GM21825 (cell line): Measurements from ENCODE around the gene GDF11.
A peak's percentile ranks its signal among the peaks of the same experiment; 100 is the strongest.

ENCODE experiments used
- ATAC-seq: cut with Tn5 transposase; IDR thresholded peaks from one replicate; pipeline ENCODE4 v1.9.1; 2021; ENCODE audit warnings: mild to moderate bottlenecking, moderate library complexity; ENCODE audit not compliant: unreplicated experiment

The GDF11 gene

DNA sequence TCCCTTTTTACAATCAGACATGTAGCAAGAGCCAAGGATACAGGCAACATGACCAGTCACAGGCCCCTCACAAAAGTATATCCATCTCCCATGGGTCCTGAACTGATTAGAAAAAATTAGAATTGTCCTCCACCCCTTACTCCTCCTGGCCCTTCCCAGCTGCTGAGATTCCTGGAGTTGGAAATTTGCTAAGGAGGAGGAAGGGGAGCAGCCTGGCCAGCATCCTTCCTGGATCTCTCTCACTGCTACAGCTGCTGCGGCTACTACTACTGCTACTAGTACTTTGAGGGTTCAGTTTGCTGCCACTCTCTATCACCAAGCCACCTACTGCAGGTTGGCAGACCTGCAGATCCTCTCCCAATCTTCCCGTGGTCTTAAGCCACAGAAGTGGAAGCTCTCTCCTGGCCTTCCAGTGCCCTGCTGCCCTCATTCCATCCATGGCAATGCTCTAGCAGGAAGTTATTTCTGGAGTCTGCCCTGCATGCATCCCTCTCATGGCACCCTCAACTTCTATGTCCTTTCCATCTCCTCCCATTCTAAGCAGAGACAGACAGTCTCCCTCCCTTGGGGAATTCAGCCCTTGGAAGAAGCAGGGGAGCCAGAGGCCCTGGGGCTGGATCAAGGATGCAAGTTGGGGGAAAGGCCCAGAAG lies 36.2 kb upstream of the GDF11 start:
- ATAC-seq = no peak

GRCh38 chr12:55707219-55707671 lies 35.7 kb upstream of the GDF11 start:
- no peak for ATAC-seq

DNA sequence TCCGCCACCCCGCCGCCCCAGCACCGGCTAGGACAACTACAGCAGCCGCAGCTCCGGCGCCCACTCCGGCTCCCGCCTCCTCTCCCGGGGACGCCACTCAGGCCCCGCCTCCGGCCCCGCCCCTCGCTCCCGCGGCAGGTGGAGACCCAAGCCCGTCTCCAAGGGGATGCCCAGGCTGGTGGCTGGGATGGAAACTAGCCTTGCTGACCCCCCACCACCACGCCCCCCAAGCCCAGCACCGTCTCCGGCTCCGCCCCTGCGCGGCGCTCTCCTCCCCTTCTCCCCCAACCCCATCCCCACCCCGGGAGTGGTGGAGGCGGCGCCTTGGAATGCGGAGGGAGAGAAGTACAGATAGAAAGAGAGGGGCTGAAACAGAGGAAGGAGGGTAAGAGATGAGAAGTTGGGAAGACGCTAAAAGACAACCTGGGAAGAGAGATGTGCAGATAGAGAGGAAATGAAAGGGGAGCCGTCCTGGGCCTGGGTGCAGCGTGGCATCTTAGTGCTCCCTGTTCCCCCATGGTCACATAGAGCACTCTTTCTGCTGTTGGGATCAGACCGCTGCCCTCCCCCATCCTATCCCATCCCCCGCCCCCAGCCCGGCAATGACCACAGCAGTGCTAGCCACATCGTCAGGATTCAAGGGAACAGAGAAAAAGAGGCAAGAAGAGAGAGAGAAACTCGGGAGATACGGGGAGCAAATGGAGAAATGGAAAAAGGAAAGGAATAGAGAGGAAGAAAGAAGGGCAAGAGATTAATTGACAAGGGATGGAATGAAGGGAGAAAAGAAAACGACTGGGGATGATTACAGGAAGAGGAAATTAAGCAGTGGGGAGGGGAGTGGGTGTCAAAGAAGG lies 34.9 kb upstream of the GDF11 start, which contains the start of gene ITGA7:
ITGA7 (minus strand) TSS at position 64 of the 854 bp plus-strand sequence. CDS start 222 bp downstream, outside the sequence.
- no peak for ATAC-seq

DNA sequence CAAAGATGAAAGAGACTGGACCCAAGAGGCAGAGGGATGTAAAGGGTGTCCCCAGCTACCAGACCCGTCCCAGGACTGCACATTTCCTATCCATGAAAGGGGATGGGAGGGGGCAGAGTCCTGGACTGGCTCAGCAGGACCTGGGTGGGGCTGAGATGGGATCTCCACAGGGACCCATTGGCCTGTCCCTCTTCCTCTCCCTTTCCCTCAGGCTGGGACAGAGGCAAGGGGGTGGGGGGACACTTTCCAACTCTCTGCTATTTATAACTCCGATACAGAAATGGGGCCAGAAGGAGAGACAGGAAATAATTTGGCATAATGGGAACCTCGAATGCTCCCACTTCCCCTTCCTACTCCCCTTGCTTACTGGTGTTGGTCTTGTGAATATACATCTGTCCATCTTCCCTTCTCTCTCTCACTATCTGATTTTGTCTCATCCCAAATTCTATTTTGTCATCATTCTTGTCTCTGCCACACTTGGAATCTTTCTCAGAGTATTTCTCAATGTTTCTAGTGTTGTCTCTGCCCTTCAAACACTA lies 34.2 kb upstream of the GDF11 start:
- no peak for ATAC-seq

- ATAC-seq = no peak
Observed at GRCh38 chr12:55711786-55712553, 31.0 kb upstream of the GDF11 start.

- no peak for ATAC-seq
Observed at GRCh38 chr12:55712700-55713415, 30.1 kb upstream of the GDF11 start.

GRCh38 chr12:55713721-55714120 lies 29.2 kb upstream of the GDF11 start:
- no peak for ATAC-seq

- ATAC-seq = no peak
Observed at GRCh38 chr12:55715169-55715764, 27.7 kb upstream of the GDF11 start.

DNA sequence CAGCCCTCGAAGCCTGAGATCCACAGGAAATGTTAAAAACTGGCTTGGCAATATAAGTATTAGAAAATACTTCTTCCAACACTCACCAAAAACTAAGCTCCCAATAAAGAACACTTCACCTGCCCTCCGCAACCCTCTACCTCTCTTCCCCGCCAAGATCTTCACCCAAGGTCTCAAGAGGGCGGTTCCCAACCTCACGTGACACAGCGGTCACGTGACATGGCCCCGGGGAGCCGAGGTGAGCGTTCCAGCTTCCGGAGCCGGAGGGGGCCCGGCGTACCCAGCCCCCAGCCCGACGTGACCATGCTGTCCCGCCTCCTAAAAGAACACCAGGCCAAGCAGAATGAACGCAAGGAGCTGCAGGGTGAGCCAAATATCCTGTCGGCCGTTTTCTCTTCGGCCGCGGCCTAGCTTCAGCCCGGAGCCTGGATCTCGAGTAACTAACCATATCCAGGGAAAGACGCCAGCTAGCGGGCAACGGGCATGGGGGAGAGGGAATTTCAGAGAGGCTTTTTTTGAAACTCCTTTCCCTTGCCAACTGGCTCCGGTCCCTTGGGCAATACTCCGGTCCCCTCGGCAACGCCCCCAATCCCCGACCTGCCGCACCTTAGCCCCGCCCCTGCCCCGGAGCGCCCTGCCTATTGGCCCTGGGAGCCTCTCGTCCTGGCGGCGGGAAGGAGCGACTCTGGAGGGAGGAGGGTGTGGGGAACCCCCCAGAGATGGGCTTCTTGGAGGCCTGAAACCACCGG lies 26.9 kb upstream of the GDF11 start, which contains the start of gene BLOC1S1:
BLOC1S1 (plus strand) TSS at position 214 of the 749 bp plus-strand sequence; CDS start at position 220, 6 bp downstream.
- peak; percentile 92 for ATAC-seq

GRCh38 chr12:55716582-55716957 lies 26.4 kb upstream of the GDF11 start:
- no peak for ATAC-seq

DNA sequence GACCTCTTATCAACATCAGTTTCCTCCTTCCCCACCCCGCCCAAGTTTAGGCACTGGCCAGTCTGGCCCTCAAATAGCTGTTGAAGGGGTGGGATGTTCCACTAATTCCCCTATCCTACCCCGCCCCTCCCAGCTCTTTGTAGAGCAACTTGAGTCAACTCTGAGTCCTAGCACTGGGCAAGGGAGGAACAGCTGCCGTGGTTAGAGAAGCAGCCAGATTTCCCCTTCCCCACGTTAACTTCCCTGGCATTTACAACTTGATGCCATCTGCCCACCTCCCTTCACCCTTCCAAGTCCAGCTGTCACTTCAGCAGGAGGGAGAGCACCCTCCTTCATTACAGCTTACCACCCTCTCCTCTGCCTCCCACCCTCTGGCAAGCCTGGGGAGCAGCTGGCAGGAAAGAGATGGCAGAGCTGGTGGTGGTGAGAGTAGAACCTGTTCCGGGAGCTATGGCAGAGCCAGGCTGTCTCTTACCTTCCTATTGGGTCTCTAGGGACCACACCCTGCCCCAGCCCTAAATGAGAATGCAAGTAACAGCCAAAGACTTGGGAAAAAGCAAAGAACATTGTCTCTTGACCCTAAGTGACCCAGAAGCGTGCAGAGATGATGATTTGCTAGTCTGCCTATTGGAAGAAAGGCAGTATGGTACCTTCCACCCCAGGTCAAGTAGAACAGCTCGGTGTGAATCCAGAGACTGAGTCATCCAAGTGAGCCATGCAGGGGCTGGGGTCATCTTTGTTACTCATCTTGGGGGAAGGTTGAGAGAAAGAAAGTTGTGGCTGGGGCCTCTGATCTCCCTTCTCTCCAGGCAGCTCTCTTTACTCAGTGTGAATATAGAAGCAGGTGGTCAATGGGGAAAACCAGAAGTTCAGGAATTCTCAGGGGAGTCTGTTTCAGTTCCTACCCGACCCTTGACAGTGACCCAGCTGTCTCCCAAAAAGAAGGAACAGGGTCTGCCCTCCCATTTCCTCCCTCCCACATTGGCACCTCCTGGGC lies 25.6 kb upstream of the GDF11 start:
- no peak for ATAC-seq

DNA sequence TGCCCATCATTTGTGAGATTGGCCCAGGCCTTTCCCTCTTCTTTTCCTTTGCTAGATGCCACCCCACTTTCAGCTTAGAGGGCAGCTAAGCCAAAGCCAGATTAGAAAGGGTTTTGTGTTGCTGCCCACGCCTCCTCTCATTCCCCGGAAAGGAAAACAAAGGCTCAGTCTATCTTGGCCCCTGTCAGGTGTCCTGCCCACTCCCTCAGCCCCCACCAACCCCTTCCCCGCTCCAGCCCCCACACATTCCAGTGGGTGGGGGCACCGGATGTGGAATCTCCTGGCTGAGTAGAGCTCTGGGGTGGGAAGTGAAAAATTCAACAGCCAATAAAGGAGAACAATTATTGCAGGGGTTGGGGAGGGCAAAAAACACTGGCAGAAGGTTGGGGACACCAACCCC lies 24.9 kb upstream of the GDF11 start:
- no peak for ATAC-seq

GRCh38 chr12:55718624-55719275 lies 24.2 kb upstream of the GDF11 start:
- no peak for ATAC-seq

GRCh38 chr12:55719371-55719770 lies 23.6 kb upstream of the GDF11 start:
- no peak for ATAC-seq

DNA sequence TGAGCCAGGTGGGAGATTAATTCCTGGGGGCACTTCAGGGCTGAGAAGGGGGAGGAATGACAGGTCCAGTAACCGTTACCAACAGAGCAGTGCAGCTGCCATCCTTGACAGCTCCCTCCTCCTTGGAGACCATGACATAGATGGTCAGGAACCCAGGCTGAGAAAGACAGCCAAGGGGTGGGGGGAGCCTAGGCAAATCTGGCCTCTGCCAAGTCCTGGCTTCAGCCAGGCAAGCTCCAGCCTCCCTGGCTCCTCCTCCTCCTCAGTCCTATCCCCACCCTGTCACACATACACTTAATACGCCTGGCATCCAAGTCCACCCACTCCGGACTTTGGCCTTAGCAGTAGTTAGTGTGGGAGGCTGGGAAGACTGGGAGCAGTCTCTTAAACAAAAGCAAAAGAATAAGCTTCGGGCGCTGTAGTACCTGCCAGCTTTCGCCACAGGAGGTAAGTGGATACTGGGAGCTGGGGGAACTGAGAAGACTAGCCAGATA lies 22.8 kb upstream of the GDF11 start, which contains the start of gene RDH5:
RDH5 (plus strand) TSS at position 323 of the 494 bp plus-strand sequence. CDS start 792 bp downstream, outside the sequence.
- ATAC-seq = no peak

- no peak for ATAC-seq
Observed at GRCh38 chr12:55720894-55721444, 22.0 kb upstream of the GDF11 start.
